Measurements from ENCODE around the gene SLC16A3. TPM values are rescaled to one million over a fixed set of nuclear protein-coding genes. Genes with fewer than 3 reads are reported as not detected.

Gene SLC16A3
- total and polyA plus RNA-seq, 2 of the 4 experiments (the other 2 are of a cell fraction): 49.1 to 181 TPM

DNA sequence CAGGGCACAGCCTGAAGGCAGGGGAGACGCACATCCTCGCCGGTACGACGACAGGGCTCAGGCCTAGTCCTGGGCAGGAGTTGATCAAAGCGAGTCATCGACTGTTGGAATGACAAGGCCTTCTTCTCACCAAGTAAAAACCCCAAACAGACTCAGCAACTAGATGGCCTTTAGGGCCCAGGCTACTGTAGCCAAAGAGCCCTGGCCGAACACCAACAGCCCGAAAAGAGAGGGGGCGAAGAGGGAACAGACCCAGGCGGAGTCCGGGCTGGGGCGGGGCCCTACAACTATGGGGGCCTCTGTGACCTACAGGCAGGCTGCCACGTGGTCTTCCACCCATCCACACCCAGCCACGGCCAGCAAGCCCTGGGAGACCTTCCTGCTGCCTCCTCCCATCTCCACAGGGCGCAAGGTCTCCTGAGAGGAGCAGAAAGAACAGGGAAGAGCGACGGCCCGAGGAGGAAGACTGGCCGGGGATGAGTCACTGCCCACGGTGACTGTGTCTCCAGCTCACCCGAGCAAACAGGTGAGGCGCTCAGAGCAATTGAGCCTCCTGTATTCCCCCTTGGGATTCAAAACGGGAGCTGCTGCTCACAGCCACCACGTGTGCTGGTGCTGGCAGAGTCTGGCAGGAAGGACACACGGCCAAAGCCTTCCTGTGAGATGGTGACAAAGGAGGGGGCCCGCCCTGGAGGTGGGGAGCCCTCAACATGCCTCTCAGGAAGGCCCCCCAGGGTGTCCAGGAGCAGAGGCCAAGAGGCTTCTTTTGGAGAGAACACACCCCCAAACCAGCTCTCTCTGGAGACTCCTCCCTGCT is 17.7 kb downstream of the SLC16A3 start:
- H2BK5ac ChIP-seq (ENCODE audit: low read depth, low read length, poor library complexity, severe bottlenecking): peak overlapping the region; percentile 12
- H4K20me1 ChIP-seq (ENCODE audit: insufficient read depth, low read length): peaks cover 100% of the 10 kb centered on the region
- ATAC-seq (ENCODE audit: low read depth): peak; percentile 6; the same call in 1 of the 2 replicates
- peaks cover 3% of the 10 kb centered on the region; the same call in 1 of the 2 replicates for H3K9me1 ChIP-seq (ENCODE audit: insufficient read depth, low read length)
- no peak overlapping the region for H4K5ac ChIP-seq (ENCODE audit: low read depth, low read length)
- BruUV-seq (replicated peaks): no TSS peak
- dilution Hi-C loops (cut with HindIII; ENCODE audit: low sequenced_read_pairs, unreplicated experiment): no loop called here
- WGBS, 2 experiments (ENCODE audit: extremely low coverage in 2 of 2, insufficient read length in 1 of 2): 43% methylated on average over 4 of the region's 27 CpGs; no CpG with 5 or more reads in 1 of the 2 experiments
- H2BK20ac ChIP-seq (ENCODE audit: low read depth, low read length): no peak overlapping the region
- no peak overlapping the region for H2AK9ac ChIP-seq (replicated peaks; ENCODE audit: low read depth, low read length, poor library complexity)
- peaks cover 15% of the 10 kb centered on the region; the same call in 1 of the 2 replicates for H3K4me1 ChIP-seq (ENCODE audit: control insufficient read depth, insufficient read depth, low read length)
- no peak overlapping the region; the same call in 1 of the 2 replicates for H3K27ac ChIP-seq (ENCODE audit: insufficient read depth, low read length)
- no peak overlapping the region for H3K23ac ChIP-seq (ENCODE audit: low read depth, low read length)
- H3K14ac ChIP-seq (replicated peaks; ENCODE audit: low read depth, low read length): no peak overlapping the region
- in situ Hi-C loops (cut with MboI; ENCODE audit: low sequenced_read_pairs): no loop called here
- no peak overlapping the region for H3K4me3 ChIP-seq (ENCODE audit: insufficient read depth, low read depth, low read length)
- no peak overlapping the region for H2AFZ ChIP-seq (replicated peaks; ENCODE audit: low read length, poor library complexity)
- POLR2A ChIA-PET (ENCODE audit: unreplicated experiment): no interaction called here
- H3K79me1 ChIP-seq (ENCODE audit: low read depth in 1 of 2, low read length in 2 of 2): peaks cover 6 to 93% of the 10 kb centered on the region in 2 experiments; a peak in 3 of 4 replicates
- H4K91ac ChIP-seq (ENCODE audit: insufficient read depth, low read depth, low read length): no peak overlapping the region
- 0 out of 2 replicates have a peak overlapping the region, but pooled peaks have one; percentile 29 for H2AK5ac ChIP-seq (ENCODE audit: low read depth, low read length)
- no peaks in the 10 kb centered on the region for H3K9me3 ChIP-seq (ENCODE audit: control insufficient read depth, insufficient read depth, low read length)
- peak; percentile 63 for DNase-seq
- intact Hi-C loops (cut with micrococcal nuclease): no loop called here
- H3K36me3 ChIP-seq (ENCODE audit: control insufficient read depth, insufficient read depth, low read length): peaks cover 88% of the 10 kb centered on the region
- no peak overlapping the region for H3K9ac ChIP-seq (ENCODE audit: low read depth, low read length)
- no peaks in the 10 kb centered on the region for H3K27me3 ChIP-seq (ENCODE audit: control insufficient read depth, insufficient read depth, low read length)
- CTCF ChIA-PET: interaction anchor here (0.6 kb wide), 1 partner anchor 50 kb away, joined by 3 read pairs; no protein-coding TSS in a partner anchor
- H3K4me2 ChIP-seq (ENCODE audit: low read depth, low read length): no peak overlapping the region
- no peak overlapping the region for H4K8ac ChIP-seq (ENCODE audit: low read depth in 2 of 2, low read length in 2 of 2)
- TF ChIP-seq MXI1 (IDR thresholded peaks at IDR 0.05; ENCODE audit: borderline replicate concordance, low read depth, low read length) (no peak), FOS (IDR thresholded peaks at IDR 0.05; ENCODE audit: low read depth, low read length) (0 out of 2 replicates have a peak, but pooled peaks have one; percentile 37)
- TF ChIP-seq, protein P1, sequence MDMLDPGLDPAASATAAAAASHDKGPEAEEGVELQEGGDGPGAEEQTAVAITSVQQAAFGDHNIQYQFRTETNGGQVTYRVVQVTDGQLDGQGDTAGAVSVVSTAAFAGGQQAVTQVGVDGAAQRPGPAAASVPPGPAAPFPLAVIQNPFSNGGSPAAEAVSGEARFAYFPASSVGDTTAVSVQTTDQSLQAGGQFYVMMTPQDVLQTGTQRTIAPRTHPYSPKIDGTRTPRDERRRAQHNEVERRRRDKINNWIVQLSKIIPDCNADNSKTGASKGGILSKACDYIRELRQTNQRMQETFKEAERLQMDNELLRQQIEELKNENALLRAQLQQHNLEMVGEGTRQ (IDR thresholded peaks at IDR 0.05; ENCODE audit: low read depth, low read length): 0 out of 2 replicates have a peak, but pooled peaks have one; percentile 10
- H3K18ac ChIP-seq (ENCODE audit: low read depth, low read length): no peak overlapping the region
- no peak overlapping the region for H2BK120ac ChIP-seq (ENCODE audit: low read depth, low read length)
- no peak overlapping the region for H3K4ac ChIP-seq (ENCODE audit: low read depth, low read length)
- no peak overlapping the region for H2BK15ac ChIP-seq (ENCODE audit: low read depth, low read length)
- no peak overlapping the region for H3K56ac ChIP-seq (ENCODE audit: extremely low read depth, insufficient read depth, low read length)
